B cell (primary cell): ENCODE measurements around the gene KIF17. TPM values are rescaled to one million over a fixed set of nuclear protein-coding genes. Genes with fewer than 3 reads are reported as not detected.

Experiments
- ATAC-seq: fragments of 200-7000 bp; cut with Tn5 transposase; one replicate; pipeline ENCODE4 v1.10.0; 2021; ENCODE audit warnings: low read depth, mild to moderate bottlenecking, moderate number of reproducible peaks, moderate library complexity
- CTCF ChIA-PET: fragments of 350-600 bp; sonication (Branson Sonifier 250); formaldehyde crosslinking; loops from one replicate; lab custom pipeline; 2021; ENCODE audit warnings: antibody characterized with exemption, inconsistent platforms; lab: Charles Lee
- POLR2A ChIA-PET: fragments of 350-600 bp; sonication (Branson Sonifier 250); formaldehyde crosslinking; loops from one replicate; lab custom pipeline; 2021; ENCODE audit warnings: antibody characterized with exemption; lab: Charles Lee
- DNase-seq: peaks from one replicate; pipeline ENCODE4 v3.0.0; 2013
- H2AFZ ChIP-seq: 2 replicates; pipeline ENCODE4 v1.6.1; 2012; ENCODE audit warnings: mild to moderate bottlenecking, low read depth, low read length; ENCODE audit not compliant: insufficient read depth, poor library complexity, severe bottlenecking
- H3K27ac ChIP-seq, 2 donors: 1 replicate in 1 of 2; 2 replicates in 1 of 2; pipeline ENCODE4 v1.5.1; 2012 to 2013; ENCODE audit warnings: low read length in 2 of 2, mild to moderate bottlenecking in 2 of 2, moderate library complexity in 1 of 2
- H3K27me3 ChIP-seq, 4 experiments: fragments of 200-600 bp in 1 of 4; sonication (generic) in 1 of 4; replicated peaks in 1 of 4; 1 replicate in 2 of 4; 2 replicates in 2 of 4; pipeline versions ENCODE4 v1.6.1 to v1.7.0; 2013 to 2016; ENCODE audit warnings: low read length in 3 of 4, mild to moderate bottlenecking in 2 of 4, mixed read lengths in 1 of 4, moderate library complexity in 1 of 4; ENCODE audit not compliant: insufficient read depth in 4 of 4, control insufficient read depth in 3 of 4; ENCODE audit errors: control extremely low read depth in 1 of 4
- H3K36me3 ChIP-seq, 2 experiments: replicated peaks in 1 of 2; 1 replicate in 1 of 2; 2 replicates in 1 of 2; pipeline versions ENCODE4 v1.6.1 to v1.7.1; 2013; ENCODE audit warnings: low read length in 1 of 2; ENCODE audit not compliant: insufficient read depth in 2 of 2, control insufficient read depth in 1 of 2; ENCODE audit errors: control extremely low read depth in 1 of 2, extremely low read depth in 1 of 2
- H3K4me1 ChIP-seq, 2 donors: fragments of 200-600 bp in 1 of 2; sonication (generic) in 1 of 2; 1 replicate in 1 of 2; 2 replicates in 1 of 2; pipeline versions ENCODE4 v1.5.1 to v1.6.1; 2013 to 2017; ENCODE audit warnings: low read length in 2 of 2; ENCODE audit not compliant: control insufficient read depth in 2 of 2, insufficient read depth in 2 of 2
- H3K4me2 ChIP-seq: replicated peaks from 2 replicates; pipeline ENCODE3; 2012; ENCODE audit warnings: mild to moderate bottlenecking, low read depth, low read length; ENCODE audit not compliant: poor library complexity, severe bottlenecking
- H3K4me3 ChIP-seq, 5 experiments: fragments of 200-600 bp in 1 of 5; sonication (generic) in 1 of 5; 1 replicate in 3 of 5; 2 replicates in 2 of 5; pipeline versions ENCODE4 v1.5.1 to v1.7.0; 2011 to 2016; ENCODE audit warnings: low read length in 4 of 5, mild to moderate bottlenecking in 4 of 5, low read depth in 2 of 5, control low read depth in 1 of 5, moderate library complexity in 1 of 5; ENCODE audit not compliant: insufficient read depth in 1 of 5; ENCODE audit errors: control extremely low read depth in 1 of 5, extremely low read depth in 1 of 5
- H3K79me2 ChIP-seq: fragments of 200-600 bp; sonication (generic); one replicate; pipeline ENCODE4 v1.6.0; 2016; ENCODE audit warnings: low read length; ENCODE audit not compliant: control insufficient read depth, insufficient read depth
- H3K9ac ChIP-seq: fragments of 200-600 bp; sonication (generic); 2 replicates; pipeline ENCODE4 v1.6.1; 2017; ENCODE audit warnings: mild to moderate bottlenecking, low read length, moderate library complexity
- H3K9me3 ChIP-seq, 3 donors: one replicate each; pipeline versions ENCODE4 v1.6.1 to v1.7.1; 2013; ENCODE audit warnings: low read length in 2 of 3; ENCODE audit not compliant: control insufficient read depth in 2 of 3, insufficient read depth in 1 of 3; ENCODE audit errors: control extremely low read depth in 1 of 3
- H4K20me1 ChIP-seq: 2 replicates; pipeline ENCODE4 v1.6.0; 2012; ENCODE audit warnings: mild to moderate bottlenecking, low read length; ENCODE audit not compliant: insufficient read depth, control insufficient read depth, poor library complexity, severe bottlenecking
- H3K27ac Mint-ChIP-seq: one replicate; pipeline ENCODE4 v1.8.0; 2021; ENCODE audit warnings: mixed read lengths
- H3K27me3 Mint-ChIP-seq: one replicate; pipeline ENCODE4 v1.8.0; 2021; ENCODE audit warnings: mixed read lengths
- H3K4me1 Mint-ChIP-seq: one replicate; pipeline ENCODE4 v1.8.0; 2021; ENCODE audit warnings: mixed read lengths
- H3K4me3 Mint-ChIP-seq: one replicate; pipeline ENCODE4 v1.8.0; 2021; ENCODE audit warnings: mixed read lengths
- H3K9me3 Mint-ChIP-seq: one replicate; pipeline ENCODE4 v1.8.0; 2022; ENCODE audit warnings: mixed read lengths; ENCODE audit not compliant: insufficient read depth
- CTCF ChIP-seq: fragments of 200-600 bp; IDR thresholded peaks from one replicate; pipeline ENCODE4 v1.8.0; 2022; ENCODE audit warnings: antibody characterized with exemption, mild to moderate bottlenecking
- EZH2 ChIP-seq: IDR thresholded peaks from 2 replicates; pipeline ENCODE4 v1.6.1; 2012; ENCODE audit warnings: borderline replicate concordance, low read depth, mild to moderate bottlenecking, moderate library complexity, low read length; ENCODE audit not compliant: insufficient read depth, poor library complexity, severe bottlenecking
- WGBS: methylation state at CpG from one replicate; pipeline ENCODE4 v1.1.5; 2013; ENCODE audit warnings: missing lambda C conversion rate; ENCODE audit not compliant: insufficient coverage; 5-methylcytosine and 5-hydroxymethylcytosine counted together
- intact Hi-C: fragments of 100-400 bp; cut with micrococcal nuclease; formaldehyde crosslinking; loops from one replicate; pipeline ENCODE4 v1.10.0; 2022
- polyA plus RNA-seq: library from polyadenylated mRNA; depleted of rRNA; stranded (reverse); fragments of >200 nt; gene quantifications from 2 replicates; pipeline ENCODE4 v1.2.3, GENCODE V29; 2012
- total RNA-seq, 2 donors: library from RNA; stranded (reverse); fragments of 120-200 nt in 1 of 2; gene quantifications; 1 replicate in 1 of 2; 2 replicates in 1 of 2; pipeline versions ENCODE4 v1.2.3 to v1.2.4, GENCODE V29; 2013 to 2022

The KIF17 gene
- total and polyA plus RNA-seq, 2 donors (not counting 1 experiment from before 2014, with no cell fraction given) = not detected

DNA sequence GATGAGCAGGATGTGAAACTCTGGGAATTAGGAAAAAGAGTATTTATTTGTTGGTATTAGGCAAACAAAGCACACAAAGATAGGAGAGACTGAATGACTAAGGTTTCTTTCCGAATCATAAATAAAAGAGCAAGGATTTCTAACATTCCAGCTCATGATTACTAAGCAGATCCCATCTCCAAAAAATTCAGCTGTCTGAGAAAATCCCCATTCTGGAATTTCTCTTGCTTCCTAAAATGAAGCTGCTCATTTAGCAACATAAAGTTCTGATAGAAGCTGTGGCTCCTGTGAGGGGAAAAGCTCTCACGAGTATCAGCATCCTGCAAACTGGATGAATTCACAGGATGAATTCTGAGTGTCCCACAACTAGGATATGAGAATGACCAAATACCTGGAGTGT, 21.4 kb upstream of the KIF17 start:
- Histone ChIP-seq H3K9ac (no peak overlapping the region), H3K4me3 (no peak overlapping the region), H3K36me3 (peaks cover 4 to 42% of the 10 kb centered on the region in 2 experiments), H2AFZ (no peak overlapping the region), H3K4me1 (no peaks in the 10 kb centered on the region), H3K9me3 (no peaks in the 10 kb centered on the region), H4K20me1 (no peaks in the 10 kb centered on the region), H3K27me3 (no peaks in the 10 kb centered on the region), H3K4me2 (no peak overlapping the region), H3K79me2 (no peaks in the 10 kb centered on the region), H3K27ac (no peak overlapping the region)
- Mint-ChIP-seq H3K9me3 (no peaks in the 10 kb centered on the region), H3K27me3 (no peaks in the 10 kb centered on the region), H3K4me3 (no peak overlapping the region), H3K27ac (no peak overlapping the region), H3K4me1 (no peaks in the 10 kb centered on the region)
- ATAC-seq = no peak
- POLR2A ChIA-PET = no interaction called here
- WGBS = no CpG with 5 or more reads among the region's 2 CpGs
- intact Hi-C loops = no loop called here
- no peak for DNase-seq
- TF ChIP-seq CTCF = no peak
- no peak for TF ChIP-seq EZH2
- CTCF ChIA-PET = no interaction called here

- no peak for DNase-seq
- POLR2A ChIA-PET = no interaction called here
These were observed 17.8 kb upstream of the KIF17 start for GRCh38 chr1:20735581-20736111.

More at GRCh38 chr1:20735581-20736111, 17.8 kb upstream of the KIF17 start:
- Histone ChIP-seq H4K20me1 (no peaks in the 10 kb centered on the region), H3K9ac (no peak overlapping the region), H3K4me1 (peaks cover 23 to 25% of the 10 kb centered on the region in 2 donors), H3K4me3 (no peak overlapping the region), H3K79me2 (no peaks in the 10 kb centered on the region), H3K9me3 (peaks cover 0 to 4% (median 0%) of the 10 kb centered on the region in 3 donors), H2AFZ (no peak overlapping the region), H3K4me2 (no peak overlapping the region), H3K27me3 (peaks cover 0 to 22% (median 8%) of the 10 kb centered on the region in 4 experiments), H3K36me3 (peaks cover 0 to 12% of the 10 kb centered on the region in 2 experiments), H3K27ac (no peak overlapping the region)
- WGBS = 98% methylated on average over 5 of the region's 7 CpGs
- peaks cover 16% of the 10 kb centered on the region for H3K4me1 Mint-ChIP-seq
- ATAC-seq = no peak
- H3K27me3 Mint-ChIP-seq = peaks cover 5% of the 10 kb centered on the region
- H3K9me3 Mint-ChIP-seq = no peaks in the 10 kb centered on the region
- intact Hi-C loops = no loop called here
- H3K27ac Mint-ChIP-seq = no peak overlapping the region
- no peak overlapping the region for H3K4me3 Mint-ChIP-seq
- TF ChIP-seq EZH2 = no peak
- CTCF ChIA-PET = no interaction called here
